Measurements from ENCODE around the gene EXOC6B.

- no peak for TF ChIP-seq CTCF (IDR thresholded peaks at IDR 0.05)
- TF ChIP-seq ZFX (IDR thresholded peaks at IDR 0.05; ENCODE audit: borderline replicate concordance) = no peak
Observed at GRCh38 chr2:72182547-72182946, 643.3 kb downstream of the EXOC6B start.
